GM18861 (cell line): ENCODE results near the gene HOXC10.

Source experiments
- ATAC-seq: cut with Tn5 transposase; IDR thresholded peaks from one replicate; pipeline ENCODE4 v1.9.1; 2021; ENCODE audit not compliant: unreplicated experiment

The HOXC10 gene

DNA sequence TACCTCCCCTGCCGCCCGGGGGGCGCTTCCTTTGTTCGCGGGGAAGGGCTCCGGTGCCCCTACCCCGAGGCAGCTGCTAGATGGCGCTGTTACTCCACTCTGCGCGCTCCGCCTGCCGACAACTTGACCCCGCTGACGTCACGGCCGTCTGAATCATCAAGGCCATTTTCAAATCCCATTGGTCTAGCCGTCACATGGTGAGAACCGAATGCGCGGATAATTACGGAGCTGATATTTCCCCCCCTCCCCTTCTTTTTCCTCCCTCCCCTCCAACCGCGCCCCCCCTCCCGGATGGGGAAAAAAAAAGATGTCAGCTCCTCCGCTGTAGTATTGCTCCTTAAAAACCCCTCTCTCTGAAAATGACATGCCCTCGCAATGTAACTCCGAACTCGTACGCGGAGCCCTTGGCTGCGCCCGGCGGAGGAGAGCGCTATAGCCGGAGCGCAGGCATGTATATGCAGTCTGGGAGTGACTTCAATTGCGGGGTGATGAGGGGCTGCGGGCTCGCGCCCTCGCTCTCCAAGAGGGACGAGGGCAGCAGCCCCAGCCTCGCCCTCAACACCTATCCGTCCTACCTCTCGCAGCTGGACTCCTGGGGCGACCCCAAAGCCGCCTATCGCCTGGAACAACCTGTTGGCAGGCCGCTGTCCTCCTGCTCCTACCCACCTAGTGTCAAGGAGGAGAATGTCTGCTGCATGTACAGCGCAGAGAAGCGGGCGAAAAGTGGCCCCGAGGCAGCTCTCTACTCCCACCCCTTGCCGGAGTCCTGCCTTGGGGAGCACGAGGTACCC lies at the start of gene HOXC10:
TSS of gene HOXC10 (plus strand) at position 246 of the 791 bp plus-strand sequence. CDS start at position 360, 114 bp downstream.
- no peak for ATAC-seq

DNA sequence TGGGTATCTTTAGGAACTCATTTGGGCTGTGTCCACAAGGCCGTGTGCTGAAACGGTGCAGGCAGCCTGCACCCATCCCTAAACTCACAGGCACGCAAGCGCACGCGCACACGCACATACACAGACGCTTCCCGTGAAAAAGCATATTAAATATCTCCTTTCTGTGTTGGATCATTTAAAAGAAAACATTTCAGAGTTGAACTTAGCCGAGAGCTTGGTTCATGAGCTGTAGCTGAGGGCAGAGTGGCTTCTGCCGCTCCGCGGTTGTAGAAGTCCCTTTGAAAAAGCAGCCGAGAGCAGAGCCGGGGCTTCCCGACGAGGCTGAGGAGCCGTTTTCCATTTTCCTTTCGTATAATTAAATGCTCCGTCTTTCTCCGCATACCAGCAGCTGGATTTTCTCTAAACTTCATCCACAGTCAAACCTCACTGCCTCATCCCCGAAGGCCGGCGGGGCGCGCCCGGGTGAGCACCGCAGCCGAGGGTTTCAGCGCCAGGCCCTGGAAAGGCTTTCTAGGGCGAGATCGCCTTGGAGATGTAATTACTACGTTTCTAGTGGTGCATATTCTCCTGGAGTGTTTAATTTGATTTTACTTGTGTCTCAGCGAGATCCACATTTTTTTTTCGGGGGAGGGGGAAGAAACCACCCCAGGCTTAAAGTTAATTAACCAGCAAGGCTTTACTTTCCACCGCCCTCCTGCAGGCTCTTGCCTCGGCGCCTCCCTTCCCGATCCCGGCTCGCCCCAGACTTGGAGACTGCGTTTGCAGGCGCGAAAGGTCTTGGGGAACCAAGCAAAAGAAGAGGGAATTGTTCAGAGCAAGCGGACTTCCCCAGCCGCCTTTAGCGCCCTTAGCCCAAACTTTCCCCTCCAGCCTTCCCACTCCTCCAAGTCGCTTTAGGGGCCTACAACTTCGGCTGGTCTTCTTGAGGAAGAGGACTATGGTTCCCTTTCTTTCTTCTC lies 49.3 kb upstream of the HOXC10 start:
- no peak for ATAC-seq

- ATAC-seq, result no peak
Measured at GRCh38 chr12:53937099-53937498, 47.8 kb upstream of the HOXC10 start.

DNA sequence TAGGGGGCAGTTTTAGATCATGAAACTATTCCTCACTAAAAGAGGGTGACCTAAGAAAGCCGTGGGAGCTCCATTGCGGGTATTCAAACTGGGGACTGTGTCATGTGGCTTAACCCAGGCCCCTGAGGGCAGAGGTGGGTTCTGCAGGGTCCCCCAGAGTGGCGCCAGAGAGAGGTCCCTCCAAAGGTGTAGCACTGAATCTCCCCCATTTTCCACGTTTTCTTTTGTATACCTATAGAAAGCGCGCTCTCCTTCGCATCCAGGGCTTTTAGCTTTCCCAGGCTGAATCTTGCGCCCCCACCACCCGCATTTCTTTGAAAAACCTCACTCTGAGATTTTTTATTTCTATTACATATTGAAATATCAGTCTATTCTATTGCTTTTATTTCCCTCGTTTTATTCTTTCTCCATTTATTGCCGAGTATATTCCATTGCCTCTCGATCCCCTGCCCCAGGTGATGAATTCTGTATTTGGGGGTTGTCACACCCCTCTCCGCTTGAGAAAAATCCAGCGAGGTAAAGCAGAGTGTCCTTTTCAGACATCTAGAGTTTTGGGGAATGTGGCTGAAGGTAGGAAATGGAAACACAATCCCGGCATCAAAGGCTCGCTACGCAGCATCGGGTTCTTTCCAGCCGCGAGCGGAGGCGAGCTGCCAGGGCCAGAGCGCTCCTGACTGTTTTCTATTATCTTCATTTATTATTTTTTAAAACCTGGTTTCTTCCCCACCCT lies 47.2 kb upstream of the HOXC10 start:
- ATAC-seq, result no peak

GRCh38 chr12:53938326-53939140 lies 46.4 kb upstream of the HOXC10 start, which contains the start of gene HOXC13:
HOXC13 (plus strand) TSS chr12:53938831; CDS start chr12:53938907, 76 bp downstream.
- no peak for ATAC-seq

DNA sequence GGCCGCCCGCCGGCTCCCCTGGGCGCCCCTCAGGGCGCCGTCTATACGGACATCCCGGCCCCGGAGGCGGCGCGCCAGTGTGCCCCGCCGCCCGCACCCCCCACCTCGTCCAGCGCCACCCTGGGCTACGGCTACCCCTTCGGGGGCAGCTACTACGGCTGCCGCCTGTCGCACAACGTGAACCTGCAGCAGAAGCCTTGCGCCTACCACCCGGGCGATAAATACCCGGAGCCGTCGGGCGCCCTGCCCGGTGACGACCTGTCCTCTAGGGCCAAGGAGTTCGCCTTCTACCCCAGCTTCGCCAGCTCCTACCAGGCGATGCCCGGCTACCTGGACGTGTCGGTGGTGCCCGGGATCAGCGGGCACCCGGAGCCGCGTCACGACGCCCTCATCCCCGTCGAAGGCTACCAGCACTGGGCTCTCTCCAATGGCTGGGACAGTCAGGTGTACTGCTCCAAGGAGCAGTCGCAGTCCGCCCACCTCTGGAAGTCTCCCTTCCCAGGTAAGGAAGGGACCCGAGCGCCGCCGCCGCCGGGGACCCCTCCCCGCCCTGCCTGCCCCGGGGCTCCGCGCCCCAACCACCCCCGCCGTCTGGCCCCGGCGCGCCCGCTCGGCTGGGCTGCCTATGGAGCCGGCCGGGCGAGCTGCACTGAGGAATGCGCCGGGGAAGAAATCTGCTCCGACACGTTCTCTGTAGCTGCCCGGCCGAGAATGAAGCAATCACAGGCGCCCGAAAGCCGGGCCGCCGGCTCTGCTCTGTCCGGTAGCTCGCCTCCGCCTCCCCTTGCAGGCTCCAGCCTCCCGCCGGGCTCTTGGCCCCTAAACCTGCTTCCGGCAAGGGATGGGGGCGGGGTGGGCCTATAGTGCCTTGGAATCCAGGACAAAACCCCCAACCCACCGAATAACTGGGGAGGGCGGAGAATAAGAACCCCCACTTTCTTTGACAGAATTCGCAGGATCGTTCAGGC lies 45.5 kb upstream of the HOXC10 start:
- no peak for ATAC-seq

DNA sequence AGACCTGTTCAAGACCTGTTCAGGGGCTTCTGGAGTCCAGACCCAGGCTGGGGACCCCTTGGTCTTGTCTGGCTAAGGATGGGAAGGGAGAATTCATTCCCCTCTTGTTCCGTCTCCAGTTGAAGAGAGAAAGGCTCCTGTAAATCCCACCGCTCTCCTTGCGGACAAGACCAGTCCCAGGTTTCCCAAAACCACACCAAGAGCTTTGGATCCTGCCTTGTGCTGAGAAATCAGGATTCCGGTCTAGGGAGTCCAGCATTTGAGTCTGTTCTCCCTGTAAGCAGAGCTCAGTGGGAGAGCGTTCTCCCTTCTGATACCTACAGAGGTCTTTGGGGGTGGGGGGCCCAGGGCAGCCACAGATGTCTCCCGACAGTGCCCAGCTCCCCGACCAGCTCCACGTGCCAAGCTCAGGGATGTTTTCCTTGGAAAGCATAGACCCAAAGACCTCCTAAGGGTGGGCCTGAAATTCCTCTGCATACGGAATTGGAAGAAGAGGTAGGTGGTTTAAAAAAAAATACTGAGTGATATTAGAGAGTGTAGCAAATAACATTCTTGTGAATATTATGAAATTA lies 44.4 kb upstream of the HOXC10 start:
- ATAC-seq, result no peak

DNA sequence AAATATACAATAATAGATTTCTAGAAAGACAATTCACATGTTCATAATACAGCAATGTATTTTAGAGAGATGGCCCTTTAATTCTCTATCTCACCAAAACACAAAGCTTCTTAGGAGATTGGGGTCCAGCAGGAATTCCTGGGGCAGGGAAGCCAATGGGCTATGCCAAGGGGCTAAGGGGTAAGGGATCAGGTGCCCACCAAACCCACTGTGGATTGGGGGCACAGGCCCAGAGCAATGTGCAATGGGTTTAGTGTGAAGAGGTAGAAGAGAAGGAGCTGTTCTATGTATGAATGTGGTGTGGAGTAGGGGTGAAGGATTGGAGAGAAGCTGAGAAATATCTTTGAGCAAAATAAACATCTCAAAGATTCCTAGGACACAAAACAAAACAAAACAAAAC lies 43.8 kb upstream of the HOXC10 start:
- ATAC-seq, result no peak

DNA sequence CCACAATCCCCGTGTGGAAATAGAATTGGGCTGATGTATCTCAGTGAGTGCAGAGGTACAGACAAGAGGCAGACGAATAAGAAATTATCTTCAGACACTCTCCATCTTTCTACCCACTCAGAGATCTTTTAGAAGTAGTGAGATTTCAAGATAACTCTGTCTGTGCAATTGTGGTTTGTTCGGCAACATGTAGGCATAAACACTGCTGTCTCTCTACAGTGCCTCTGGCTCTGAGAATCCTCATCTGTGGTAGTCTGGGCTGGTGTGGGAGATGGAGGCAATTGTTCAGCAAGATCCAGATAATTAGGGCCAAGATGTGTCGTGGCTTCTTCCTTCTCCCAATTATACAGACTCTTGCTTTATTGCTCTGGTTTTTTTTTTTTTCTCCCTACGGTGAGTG lies 43.2 kb upstream of the HOXC10 start:
- no peak for ATAC-seq

GRCh38 chr12:53942467-53942997 lies 42.4 kb upstream of the HOXC10 start:
- no peak for ATAC-seq

DNA sequence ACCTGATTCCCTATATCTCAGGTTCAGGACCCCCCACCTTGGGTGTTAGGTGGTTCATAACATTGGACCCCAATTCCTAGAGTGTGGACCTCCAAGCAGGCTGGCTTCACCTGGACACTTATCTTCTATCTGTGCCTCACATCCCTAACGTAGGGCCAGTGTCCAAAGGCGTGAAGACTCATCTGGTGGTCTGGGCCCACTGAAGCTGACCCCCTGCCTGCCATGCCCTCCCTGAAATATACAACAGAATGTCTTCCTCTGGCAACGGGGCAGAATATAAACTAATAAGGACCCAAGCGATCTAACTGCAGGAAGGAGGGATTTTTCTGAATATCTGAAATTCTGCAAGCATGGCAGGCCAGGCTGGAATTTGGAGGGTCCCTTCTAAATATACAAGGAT lies 40.7 kb upstream of the HOXC10 start:
- no peak for ATAC-seq

- ATAC-seq, result no peak
Measured at GRCh38 chr12:53944907-53945847, 39.8 kb upstream of the HOXC10 start.

GRCh38 chr12:53947743-53948142 lies 37.2 kb upstream of the HOXC10 start:
- no peak for ATAC-seq

DNA sequence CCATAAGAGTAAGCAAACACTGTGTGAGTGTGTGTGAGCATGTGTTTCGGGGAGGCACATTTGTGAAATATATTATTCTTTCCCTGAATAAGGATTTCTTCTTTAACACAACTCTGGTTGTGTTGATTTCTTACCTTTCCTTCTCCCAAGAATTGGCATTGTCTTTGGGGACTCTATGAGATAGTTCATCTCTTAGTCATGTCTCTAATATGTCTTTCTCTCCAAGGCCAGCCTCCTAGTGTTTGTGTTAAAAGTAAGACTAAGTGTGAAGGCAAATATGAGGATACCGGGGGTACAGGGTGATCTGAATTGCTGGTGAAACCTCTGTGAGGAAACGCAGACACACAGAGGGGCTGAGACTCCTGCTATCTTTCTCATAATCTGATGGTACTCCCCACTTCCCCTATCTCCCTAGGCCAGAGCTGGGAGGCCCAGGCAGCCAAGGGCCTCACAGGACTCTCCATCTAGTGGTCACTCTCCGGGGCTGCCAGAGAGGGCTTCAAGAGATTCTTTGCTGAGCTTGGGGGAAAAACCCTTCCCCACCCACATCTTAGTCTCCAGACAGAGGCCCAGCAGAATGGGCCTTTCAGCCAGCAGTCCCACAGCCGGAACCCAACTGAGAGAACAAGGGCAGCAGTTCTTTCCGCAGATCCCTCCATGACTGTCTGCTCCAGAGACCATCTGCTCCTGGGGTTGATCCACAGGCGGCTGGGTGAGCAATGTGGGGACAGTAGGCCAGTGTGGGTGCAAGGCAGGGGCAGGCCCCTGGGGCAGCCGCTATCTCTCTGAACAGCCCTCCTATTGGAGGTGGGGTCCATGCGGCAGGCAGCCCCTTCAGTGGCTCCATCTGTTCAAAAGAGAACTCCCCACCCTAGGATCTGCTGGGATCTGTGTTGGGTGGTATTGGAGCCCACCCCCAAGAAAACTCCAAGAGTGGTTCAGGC lies 36.0 kb upstream of the HOXC10 start:
- ATAC-seq, result no peak

DNA sequence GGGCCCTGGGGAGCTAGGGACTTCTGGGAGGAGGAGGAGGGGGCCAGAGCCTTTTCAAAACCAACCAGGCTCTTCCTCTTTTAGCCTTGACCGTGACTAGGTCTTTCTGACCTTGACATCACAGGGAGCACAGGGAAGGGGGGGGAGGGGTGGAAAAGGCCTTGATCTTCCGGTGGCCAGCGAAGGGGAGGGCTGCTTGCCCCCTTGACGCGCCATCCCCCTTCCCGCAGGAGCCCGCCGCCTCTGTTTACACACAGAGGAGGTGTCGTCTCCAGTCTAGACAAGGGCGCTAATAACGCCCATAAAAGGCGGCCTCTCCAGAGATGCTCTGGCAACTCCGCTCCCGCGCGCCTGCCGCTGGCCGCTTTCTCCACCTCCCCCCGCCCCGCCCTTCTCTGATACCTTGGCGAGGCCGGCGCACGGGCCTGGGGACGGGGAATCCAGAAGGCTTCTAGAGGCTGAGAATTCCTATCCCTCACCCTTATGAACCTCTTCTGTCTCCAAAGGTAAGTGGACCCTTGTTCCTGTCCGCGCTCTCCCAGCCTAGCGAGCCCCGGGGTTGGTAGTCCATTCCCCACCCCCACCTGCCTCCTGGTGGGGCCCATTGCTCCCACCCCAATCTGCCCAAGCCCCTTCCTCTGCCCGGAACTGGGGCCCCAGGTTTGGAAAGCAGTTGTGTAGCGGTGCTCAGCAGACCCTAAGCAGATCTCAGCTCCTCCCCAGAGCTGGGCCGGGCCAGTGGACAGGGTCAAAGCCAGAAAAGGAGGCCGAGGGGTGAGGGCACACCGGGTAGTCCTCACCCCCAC lies 35.1 kb upstream of the HOXC10 start:
- ATAC-seq, result no peak

DNA sequence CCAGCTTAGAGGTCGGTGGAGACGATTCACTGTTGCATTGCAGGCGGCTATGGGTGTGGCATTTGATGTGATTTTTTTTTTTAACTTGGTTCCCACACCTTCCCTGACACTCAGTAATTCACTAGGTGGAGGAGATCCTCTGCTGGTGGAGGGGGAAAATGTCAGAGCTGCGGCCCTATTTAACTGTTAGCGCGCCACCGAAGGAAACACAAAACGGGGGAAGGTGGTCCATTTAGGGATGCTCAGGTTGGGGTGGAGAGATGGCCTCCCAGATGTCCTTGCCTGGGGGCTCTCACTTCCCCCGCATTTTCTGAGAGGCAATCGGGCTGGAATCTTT lies 34.5 kb upstream of the HOXC10 start:
- no peak for ATAC-seq
